ENCODE results near the gene ABLIM2. TPM values are rescaled to one million over a fixed set of nuclear protein-coding genes. Genes with fewer than 3 reads are reported as not detected.

Gene ABLIM2
- total RNA-seq: 18.4 TPM

- peak; percentile 98 for DNase-seq
Measured at GRCh38 chr4:8158710-8159536, at the start of gene ABLIM2. Gene ABLIM2 (minus strand): TSS chr4:8158813. CDS start chr4:8158689, 124 bp downstream.

GRCh38 chr4:8207314-8207713 is 48.7 kb upstream of the ABLIM2 start:
- no peak for DNase-seq

- no peak for DNase-seq
Measured at GRCh38 chr4:8205749-8206611, 47.4 kb upstream of the ABLIM2 start.

- no peak for DNase-seq
Measured at GRCh38 chr4:8205241-8205707, 46.7 kb upstream of the ABLIM2 start.

GRCh38 chr4:8204576-8205227 is 46.1 kb upstream of the ABLIM2 start:
- no peak for DNase-seq

GRCh38 chr4:8203817-8204216 is 45.2 kb upstream of the ABLIM2 start:
- no peak for DNase-seq

GRCh38 chr4:8203052-8203401 is 44.4 kb upstream of the ABLIM2 start:
- DNase-seq: no peak

GRCh38 chr4:8202108-8203051 is 43.8 kb upstream of the ABLIM2 start:
- DNase-seq: no peak

- no peak for DNase-seq
Measured at GRCh38 chr4:8201321-8201781, 42.7 kb upstream of the ABLIM2 start.

GRCh38 chr4:8200302-8200975 is 41.8 kb upstream of the ABLIM2 start:
- no peak for DNase-seq

GRCh38 chr4:8199594-8200301 is 41.1 kb upstream of the ABLIM2 start:
- no peak for DNase-seq

- peak; percentile 45 for DNase-seq
Measured at GRCh38 chr4:8198906-8199593, 40.4 kb upstream of the ABLIM2 start, which contains the start of gene SH3TC1. Gene SH3TC1 (plus strand): TSS chr4:8199290. CDS start chr4:8205195, 5,905 bp downstream.

GRCh38 chr4:8198206-8198905 is 39.7 kb upstream of the ABLIM2 start:
- DNase-seq: no peak

GRCh38 chr4:8197521-8197920 is 38.9 kb upstream of the ABLIM2 start:
- DNase-seq: no peak

- no peak for DNase-seq
Measured at GRCh38 chr4:8195841-8196458, 37.3 kb upstream of the ABLIM2 start.

- DNase-seq: no peak
Measured at GRCh38 chr4:8195431-8195830, 36.8 kb upstream of the ABLIM2 start.

- no peak for DNase-seq
Measured at GRCh38 chr4:8194306-8195242, 36.0 kb upstream of the ABLIM2 start.
